Testis (tissue), 2 donors: ENCODE results near the gene ZNF547.

Source experiments
- POLR2A ChIP-seq: fragments of 450-650 bp; IDR thresholded peaks from one replicate; pipeline ENCODE4 v1.6.1; 2017; ENCODE audit warnings: antibody characterized with exemption, mild to moderate bottlenecking, moderate library complexity
- TF ChIP-seq, protein P1 (sequence below), 3 experiments: fragments of 450-650 bp in 2 of 3; fragments of 200-600 bp in 1 of 3; sonication (generic) in 1 of 3; IDR thresholded peaks; one replicate each; pipeline ENCODE4 v1.5.1; 2016 to 2019; ENCODE audit warnings: antibody characterized with exemption in 3 of 3, mild to moderate bottlenecking in 2 of 3, moderate library complexity in 1 of 3

- TF ChIP-seq POLR2A = no peak
- TF ChIP-seq, protein P1, sequence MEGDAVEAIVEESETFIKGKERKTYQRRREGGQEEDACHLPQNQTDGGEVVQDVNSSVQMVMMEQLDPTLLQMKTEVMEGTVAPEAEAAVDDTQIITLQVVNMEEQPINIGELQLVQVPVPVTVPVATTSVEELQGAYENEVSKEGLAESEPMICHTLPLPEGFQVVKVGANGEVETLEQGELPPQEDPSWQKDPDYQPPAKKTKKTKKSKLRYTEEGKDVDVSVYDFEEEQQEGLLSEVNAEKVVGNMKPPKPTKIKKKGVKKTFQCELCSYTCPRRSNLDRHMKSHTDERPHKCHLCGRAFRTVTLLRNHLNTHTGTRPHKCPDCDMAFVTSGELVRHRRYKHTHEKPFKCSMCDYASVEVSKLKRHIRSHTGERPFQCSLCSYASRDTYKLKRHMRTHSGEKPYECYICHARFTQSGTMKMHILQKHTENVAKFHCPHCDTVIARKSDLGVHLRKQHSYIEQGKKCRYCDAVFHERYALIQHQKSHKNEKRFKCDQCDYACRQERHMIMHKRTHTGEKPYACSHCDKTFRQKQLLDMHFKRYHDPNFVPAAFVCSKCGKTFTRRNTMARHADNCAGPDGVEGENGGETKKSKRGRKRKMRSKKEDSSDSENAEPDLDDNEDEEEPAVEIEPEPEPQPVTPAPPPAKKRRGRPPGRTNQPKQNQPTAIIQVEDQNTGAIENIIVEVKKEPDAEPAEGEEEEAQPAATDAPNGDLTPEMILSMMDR (IDR thresholded peaks at IDR 0.05) = no peak
These were observed 7.4 kb upstream of the ZNF547 start for GRCh38 chr19:57355916-57356315.
